Stimulated activated CD8-positive, alpha-beta memory T cell treated with anti-CD3 and anti-CD28 coated beads, Interleukin-7, amount 100 ng/mL, for 48 hours (primary cell): ENCODE measurements around the gene ABCA1.
"Not testable (repeated sequence)": the region's sequence is repeated elsewhere in the genome, so short reads cannot be mapped to it uniquely, and the experiment has no call there.

Experiments used
- DNase-seq, 2 donors: peaks; one replicate each; pipeline ENCODE4 v3.0.0-alpha.2; 2020; ENCODE audit warnings: low read depth in 1 of 2; ENCODE audit errors: extremely low read depth in 1 of 2

The ABCA1 gene

DNA sequence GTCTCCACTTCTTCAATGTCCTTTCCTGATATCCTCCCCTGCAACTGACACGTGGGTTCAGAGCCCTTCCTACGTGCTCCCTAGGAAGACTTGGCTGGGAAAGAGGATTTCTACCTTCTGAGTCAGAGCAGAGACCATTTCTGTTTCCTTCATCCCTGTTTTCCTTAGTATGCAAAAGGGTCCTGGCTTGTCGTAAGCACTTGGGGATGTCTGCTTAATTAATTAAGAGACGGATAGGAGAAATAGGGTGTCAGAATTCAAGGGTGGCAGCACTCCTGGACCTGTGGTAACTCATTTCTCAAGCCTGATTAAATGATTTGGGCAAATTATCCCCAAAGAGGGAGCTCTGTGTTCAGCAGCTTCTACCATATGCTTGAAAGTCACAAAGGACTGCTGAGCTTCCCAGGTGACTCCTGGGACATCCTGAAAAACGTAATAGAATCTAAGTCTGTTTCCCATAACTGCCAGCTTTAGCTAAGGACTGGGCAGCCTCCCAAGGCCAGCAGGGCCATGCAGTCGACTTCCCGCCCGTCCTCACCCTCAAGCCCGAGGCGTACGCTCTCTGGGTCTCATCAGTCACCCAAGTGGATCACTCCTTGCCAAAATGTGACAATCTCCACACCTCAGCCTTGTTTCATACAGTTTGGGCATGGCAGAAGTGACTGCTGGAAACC, 20.5 kb downstream of the ABCA1 start:
- DNase-seq = no peak

DNA sequence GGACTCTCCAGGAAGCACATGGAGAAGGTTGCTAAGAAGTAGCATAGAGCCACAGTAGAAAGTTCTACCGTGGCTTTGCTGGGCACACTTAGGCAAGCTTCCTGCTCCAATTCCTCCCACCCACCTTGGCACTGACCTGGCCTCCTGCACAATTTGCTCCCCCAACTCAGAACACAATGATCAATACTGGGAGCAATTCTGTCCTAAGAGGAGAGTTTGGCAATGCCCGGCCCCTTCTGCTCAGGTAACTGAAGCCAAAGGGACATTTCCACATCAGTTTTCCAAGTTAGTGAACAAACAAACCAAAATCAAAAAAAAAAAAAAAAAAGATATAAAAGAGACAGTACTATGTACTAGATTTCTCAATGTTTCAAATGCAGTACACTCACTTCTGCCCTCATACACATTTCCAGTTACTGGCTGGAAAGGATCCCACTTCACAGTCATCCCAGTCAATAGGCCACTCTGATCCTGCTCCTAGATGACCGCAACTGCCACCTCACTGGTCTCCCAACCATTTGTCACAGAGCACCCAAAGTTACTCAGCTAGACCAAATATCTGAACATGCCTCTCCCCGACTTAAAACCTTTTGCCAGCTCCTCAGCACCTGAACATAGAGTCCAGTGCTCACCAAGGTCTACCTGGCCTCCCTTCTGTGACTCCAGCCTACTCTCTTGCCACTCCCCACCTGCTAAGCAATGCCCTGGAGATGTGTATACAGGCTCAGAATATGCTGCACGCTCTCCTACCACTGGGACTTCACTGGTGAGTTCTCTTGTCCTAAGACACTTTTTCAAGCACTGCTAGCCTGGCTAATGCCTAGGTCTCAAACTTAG, 21.3 kb downstream of the ABCA1 start:
- DNase-seq = no peak

DNA sequence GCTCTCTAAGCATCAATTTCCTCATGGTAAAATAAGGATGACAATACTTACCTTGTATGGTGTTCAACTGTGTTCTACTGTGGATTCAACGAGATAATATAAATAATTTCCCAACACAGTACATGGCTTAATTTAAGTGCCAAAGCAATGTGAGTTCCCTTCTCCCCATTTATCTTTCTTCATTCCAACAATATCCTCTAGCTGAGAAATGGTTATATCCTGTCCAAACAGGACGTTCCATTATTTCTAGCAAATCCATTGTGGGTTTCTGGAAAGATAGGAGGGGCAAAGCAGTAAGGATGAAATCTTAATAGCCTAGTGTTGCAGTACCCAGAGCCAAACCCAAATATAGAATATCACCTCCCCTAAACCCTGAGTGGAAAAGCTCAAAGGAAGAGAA, 22.0 kb downstream of the ABCA1 start:
- no peak for DNase-seq

DNA sequence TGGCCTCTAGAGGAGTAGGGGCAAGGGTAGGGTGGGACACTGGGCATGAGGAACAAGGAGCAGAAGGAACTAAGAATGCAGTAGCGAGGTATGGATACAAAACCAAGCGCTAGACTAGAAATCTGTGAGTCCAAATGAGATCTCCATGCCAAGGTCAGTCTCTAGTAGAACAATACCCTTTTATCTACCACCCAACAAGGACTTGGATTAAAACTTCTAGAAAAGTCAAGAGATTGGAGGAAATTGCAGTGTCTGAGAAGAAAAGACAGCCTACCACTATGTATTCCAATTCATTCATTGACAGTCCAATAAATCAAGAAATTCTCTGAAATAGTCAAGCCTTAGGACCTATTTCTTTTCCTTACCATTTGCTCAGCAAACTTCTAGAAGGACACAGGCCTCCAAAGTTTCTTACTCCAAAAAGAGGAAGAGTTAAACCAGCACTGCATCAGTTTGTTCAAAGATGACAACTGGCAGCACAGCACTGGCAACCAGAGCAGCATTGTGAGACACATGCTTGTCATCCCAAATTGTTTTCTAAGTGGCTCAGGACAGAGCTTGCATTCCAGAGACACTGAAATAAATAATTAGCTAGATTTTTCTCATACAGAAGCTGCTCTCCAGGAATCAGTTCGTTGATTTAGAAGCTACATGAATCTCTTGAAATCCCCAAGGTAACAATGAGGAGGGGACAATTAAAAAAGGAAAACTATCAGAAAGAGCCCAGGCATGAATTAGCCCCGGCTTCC, 22.6 kb downstream of the ABCA1 start:
- no peak for DNase-seq

DNA sequence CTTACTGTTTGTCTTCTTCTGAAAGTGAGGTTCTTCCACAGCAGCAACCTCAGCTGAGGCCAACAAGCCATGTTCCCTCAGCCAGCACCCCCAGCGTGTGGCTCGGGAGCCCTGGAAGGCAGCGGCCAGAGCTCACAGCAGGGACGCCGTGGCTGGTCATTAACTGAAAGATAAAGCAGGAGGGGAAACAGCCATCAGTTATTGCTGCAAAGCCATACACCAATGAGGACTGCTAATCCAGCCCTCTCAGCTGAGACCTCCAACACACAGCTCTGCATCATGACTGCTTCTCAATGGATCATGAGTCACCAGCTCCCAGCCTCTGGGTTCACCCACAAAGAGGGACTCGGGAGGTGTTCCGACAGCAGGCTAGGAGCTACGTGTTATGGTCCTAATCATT, 24.3 kb downstream of the ABCA1 start:
- DNase-seq = no peak

DNA sequence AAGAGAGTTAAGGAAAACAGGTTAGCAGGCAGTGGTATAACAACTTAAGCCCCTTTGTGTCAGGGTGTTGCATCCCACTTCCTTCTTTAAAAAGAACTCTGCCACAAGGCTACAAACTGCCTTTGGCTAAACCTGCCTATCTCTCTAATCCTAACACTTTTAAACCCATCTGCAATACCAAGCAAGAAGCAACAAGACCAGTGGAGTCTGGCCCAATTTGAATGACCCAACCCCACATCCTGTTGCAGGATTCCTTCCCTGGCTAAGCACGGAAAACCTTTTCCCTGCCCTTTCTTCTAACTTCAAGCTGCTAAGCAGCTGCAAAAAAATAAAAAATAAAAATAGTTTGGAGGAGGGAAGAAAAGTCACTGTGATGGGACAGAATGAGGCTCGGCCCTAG, 27.1 kb downstream of the ABCA1 start:
- no peak for DNase-seq

DNA sequence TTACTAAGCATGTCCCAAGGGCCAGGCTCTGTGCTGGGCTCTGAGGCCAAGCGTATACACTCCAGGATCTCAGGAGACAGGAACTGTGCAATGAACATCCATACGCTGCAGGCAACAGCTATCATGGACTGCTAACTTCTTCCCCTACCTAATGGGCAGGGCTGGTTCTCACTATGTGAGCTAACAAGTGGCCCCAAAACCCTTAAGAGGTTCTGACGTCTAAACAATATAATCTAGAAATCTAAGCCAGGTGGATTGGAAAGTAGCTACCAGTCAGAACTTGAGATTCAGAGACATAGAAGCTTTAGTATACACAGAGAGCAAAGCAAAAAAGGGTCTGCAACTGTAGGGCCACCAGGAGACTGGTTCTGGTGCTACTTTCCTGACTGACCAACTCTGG, 27.6 kb downstream of the ABCA1 start:
- DNase-seq = no peak

DNA sequence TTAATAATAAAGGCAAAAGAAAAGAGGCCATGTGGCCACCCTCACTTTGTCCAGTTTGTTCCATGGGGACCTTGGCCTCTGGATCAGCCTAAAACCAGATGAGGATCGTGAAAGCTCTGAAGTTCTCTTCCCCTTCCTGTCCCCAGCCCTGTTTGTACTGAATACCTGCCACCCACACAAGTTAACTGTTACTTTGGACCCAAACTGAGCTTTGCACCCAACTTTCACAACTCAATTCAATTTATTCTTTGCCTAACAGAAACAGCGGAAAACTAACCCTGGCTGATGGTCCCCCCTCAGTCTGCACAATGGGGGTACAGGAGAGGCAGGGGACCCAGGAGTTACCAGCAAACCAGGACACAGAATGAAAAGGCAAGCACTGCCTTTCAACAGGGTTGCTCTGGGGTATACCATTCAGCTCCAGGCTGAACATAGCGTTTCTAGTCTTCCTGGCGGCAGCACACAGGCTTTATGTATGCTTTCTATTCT, 28.2 kb downstream of the ABCA1 start:
- DNase-seq = no peak

DNA sequence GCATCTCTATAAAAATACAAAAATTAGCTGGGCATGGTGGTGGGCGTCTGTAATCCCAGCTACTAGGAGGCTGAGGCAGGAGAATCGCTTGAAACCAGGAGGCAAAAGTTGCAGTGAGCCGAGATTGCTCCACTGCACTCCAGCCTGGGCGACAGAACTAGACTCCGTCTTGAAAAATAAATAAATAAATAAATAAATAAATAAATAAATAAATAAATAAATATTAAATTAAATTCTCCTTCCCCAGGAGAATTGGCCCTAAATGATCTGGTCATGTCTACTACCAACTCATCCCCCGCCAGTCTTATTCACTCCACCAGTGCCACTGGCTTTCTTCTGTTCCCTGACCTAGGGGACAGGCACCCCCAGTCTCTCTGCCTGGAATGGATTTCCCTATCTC, 29.6 kb downstream of the ABCA1 start:
- not testable (repeated sequence) for DNase-seq

DNA sequence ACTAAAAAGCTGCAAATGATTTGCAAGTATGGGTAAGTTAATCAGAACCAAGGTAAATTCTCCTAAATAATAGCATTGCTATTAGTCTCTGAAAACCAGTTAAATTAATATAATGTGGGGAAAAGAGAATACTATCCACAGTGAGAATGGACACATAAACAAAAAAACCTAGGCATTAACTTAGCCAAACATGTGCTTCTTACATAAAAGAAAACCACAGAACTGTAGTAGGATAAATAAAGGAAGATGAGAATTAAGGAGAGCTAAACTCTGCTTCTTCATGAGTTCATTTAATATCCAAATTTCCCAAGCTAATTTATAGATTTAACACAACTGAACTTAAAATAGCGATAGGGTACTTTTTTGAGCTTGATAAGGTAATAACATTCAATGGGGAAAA, 31.8 kb downstream of the ABCA1 start:
- DNase-seq = no peak

DNA sequence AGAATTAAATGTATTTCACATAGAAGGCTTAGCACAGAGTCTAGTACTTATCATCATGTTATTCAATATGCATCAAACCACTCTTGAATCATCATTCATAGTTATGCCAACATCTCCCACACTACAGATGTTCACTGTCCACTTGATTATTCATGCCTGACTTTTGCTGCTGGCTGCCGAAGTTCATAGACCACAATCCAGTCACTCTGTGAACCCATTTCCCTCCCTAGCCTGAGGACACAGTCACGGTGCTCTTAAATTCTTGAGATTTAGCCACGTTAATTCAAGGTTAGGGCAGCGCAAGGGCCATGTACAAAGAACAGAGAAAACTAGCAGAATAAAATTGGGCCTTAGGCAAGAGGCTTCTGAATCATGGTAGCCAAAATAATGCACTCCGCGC, 32.4 kb downstream of the ABCA1 start:
- DNase-seq = no peak

DNA sequence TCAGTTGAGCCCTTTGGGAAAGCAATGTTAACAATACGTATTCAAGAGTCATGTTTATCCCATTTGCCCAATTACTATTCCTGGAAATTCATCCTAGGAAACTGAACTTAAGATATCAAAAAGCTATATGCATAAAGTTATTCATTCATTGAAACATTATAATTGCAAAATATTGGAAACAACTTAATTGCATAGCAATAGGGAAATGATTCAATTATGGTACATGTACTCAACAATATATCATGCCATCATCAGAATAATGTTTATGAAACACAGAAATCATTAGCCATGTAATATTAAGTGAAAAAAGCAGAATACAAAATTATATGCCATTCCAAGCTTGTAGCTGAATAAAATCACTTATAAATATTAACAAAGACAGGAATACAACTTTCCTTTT, 35.3 kb downstream of the ABCA1 start:
- DNase-seq = no peak

DNA sequence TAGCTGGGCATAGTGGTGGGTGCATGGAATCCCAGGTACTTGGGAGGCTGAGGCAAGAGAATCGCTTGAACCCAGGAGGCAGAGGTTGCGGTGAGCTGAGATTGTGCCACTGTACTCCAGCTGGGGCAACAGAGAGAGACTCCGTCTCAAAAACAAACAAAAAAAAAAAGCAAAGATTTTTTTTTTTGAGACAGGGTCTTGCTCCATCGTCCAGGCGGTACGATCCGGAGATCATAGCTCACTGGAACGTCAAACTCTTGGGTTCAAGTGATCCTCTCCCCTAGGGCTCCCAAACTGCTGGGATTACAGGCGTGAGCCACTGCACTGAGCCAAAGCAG, 37.6 kb downstream of the ABCA1 start:
- DNase-seq = no peak

DNA sequence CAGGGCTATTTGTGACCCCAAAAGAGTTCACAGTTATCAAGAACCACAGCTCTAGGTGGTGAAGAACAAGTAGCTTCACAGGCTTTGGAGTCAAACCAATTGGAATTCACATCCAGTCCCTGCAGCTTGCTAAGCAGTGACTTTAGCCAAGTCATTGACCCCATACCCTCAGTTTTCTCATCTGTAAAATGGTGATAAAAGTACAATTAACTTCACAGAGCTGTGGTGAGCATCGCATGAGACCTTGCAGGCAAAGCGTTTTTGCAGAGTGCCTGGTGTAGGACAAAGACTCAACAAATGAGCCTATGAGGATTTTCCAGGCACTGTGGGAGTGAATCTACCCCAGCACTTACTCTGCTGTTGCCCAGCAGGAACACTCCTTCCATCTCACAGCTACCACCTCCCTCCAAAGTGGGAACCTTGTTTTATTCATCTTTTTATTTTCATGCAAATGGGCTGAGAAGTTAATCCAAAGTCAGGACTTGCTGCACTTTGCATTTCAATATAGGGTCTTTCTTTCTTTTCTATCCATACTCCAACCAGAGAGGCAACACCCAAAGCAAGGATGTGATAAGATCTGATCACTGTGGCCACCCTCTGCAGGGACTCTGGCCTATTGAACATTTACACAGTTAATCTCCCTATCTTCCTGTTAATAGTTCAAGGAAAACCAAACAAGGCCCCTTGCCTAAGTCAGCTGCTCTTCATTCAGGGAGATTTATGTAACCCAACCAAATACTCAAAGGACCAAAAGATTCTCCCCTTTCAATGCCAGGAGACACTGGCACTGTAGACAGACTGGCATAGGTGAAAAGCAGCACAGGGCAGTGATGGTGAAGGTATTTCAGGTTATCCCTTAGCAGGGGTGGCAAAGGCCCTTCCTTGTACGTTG, 41.9 kb downstream of the ABCA1 start:
- no peak for DNase-seq

DNA sequence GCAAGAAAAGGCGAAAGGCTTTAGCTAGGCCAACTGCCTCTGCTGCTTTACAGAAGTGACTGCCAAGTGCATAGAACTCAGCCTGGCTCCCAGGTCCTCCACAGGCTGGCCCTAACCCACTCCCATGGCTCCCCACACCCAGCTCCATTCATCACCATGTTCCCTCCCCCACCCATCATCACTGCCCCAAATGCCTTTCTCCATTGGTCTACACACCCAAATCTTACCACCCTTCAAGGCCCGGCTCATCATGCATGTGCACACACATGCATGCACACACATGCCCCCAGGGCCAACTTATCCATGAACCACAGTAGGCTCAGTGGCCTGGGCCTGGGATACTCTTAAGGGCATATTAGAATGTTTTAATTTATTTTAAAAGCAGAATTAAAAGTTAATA, 44.8 kb downstream of the ABCA1 start:
- no peak for DNase-seq

DNA sequence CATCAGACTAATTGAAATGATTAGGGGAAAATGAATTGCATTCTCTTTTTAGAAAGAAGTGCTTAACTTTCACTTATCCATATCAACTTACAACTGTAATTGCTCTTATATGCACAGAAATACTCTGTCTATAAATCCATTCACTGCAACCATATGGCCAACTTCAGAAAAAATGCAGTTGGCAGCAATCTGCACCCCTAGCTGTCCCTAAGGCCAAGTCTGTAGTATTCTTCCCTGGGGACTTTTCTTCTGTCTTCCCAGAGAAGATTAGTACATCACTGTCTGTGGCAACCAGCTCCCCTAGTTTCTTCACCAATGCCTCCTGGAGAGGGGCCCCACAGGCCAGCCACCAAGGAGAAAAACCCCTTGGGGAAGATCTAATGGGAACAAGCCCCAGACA, 45.4 kb downstream of the ABCA1 start:
- DNase-seq = no peak

DNA sequence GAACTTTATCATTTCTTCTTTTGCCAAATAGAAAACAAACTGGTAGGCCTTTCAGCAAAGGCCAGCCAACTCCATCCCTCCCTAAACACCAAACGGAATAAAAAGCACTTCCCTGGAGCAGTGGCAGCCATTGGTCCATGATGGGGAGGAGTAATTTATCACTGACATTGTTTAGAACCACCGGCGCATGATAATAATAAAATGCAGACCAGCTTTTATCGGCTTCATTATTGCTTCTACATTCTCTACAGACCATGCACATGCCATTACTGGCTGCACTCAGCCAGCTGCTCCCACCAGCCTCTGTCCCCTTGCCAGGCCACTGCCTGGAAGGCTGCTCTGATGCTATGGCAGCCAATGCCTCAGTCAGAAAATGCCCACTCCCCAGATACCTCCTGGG, 45.9 kb downstream of the ABCA1 start:
- no peak for DNase-seq

DNA sequence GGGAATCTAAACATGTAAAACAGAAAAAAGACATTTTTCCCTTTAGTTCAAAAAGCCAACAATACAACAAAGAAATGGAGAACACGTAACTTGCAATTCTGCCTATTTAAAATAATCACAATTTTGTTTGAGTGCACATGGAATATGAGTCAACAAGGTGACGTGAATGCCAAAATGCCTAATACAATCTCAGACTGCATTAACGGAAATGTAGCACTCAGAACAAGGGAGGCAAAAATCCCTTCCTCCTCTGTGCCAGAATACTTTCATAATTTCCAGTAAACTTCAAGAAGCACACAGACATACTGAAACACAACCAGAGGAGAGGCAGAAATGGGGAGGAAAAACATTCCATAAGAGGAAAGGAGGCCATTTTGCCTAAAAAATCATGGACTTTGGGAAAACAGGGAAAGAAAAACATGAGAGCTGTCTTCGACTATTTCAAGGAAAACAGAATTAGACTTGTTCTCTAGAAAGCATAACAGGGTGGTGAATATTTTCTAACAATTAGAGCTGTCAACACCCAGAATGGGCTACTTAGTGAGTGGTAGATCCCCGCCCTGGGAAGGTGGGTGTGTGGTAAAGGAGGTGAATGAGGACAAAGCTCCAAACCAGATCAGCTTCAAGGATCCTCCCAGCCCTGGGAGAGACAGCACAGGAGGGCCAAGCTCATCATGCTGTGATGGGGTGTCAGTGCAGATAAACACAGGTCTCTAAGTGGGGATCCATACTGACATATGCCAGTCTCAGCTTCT, 48.2 kb downstream of the ABCA1 start:
- DNase-seq = no peak

DNA sequence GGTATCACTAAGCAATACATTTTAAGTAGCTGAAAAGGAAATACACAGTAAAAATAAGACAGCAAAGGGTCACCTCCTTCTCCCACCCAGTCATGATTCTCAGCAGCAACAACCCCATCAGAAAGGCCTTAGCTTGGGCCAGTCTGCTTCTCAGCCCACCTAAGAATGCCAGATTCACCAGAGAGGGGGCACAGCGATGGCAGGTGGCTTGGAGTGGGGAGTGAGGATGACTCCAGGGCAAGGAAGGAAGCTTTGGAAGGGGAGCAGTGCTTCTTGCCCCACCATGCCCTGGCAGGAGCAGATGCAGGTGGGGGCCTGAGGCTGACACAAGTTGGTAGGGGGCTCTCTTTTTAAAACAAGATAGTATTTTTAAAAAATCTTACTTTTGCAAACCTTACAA, 51.4 kb downstream of the ABCA1 start:
- no peak for DNase-seq

DNA sequence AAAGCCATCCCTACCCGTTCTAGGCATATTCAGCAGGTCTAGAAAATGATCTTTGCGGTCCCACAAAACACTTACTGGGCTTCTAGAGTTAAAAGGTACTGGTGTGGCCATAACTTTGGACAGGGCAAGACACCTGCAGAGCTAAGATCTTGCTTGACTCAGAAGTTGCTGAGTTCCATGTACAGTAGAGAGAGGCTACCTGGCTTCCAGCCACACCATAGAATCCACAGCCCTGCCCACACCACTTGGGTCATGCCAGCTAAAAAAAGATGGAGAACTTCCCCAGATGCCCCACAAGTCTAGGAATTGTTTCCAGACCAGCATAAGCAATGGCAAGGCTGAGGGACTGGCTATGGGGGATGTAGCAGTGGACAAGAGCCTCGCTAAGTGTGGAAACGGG, 52.1 kb downstream of the ABCA1 start:
- no peak for DNase-seq
